ENCODE data around the gene SYNE2. TPM values are rescaled to one million over a fixed set of nuclear protein-coding genes. Genes with fewer than 3 reads are reported as not detected.

SYNE2 gene
- total and polyA plus RNA-seq, 2 donors (not counting 3 experiments of a cell fraction or from before 2014, with no cell fraction given) = 16.0 to 53.7 TPM

DNA sequence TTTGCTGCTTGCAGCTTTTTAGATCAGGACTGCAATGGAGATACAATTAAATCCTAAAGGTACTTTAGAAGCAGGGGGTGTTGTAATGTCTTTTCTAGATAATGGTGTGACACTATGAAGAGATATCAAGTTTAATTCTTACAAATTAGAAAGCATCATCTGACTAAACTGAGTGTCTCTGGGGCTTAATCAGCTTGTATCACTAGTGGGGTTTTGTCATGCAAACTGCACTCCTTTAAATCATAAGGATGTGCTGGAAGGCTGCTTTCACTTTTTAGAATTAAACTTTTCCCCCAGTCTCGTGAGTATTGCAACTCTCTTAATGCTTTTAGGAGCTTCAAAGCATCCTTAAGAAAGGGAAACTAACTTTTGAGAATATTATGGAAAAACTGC lies 222.8 kb downstream of the SYNE2 start:
- ChIA-PET CTCF (interaction anchor here (0.7 to 1.3 kb wide), 6 partner anchors 9 to 228 kb away, joined by 3 to 5 read pairs (median 3); no protein-coding TSS in a partner anchor), POLR2A (interaction anchor here (0.5 kb wide), 1 partner anchor 251 kb away, joined by 3 read pairs; no protein-coding TSS in a partner anchor)
- no peak overlapping the region for H3K4me3 ChIP-seq (replicated peaks in 1 of 3; ENCODE audit: insufficient read depth in 1 of 3, low read depth in 1 of 3, low read length in 3 of 3)
- FAIRE-seq (no peak), DNase-seq (ENCODE audit: low read depth, low spot score) (no peak)
- H3K4me1 ChIP-seq (ENCODE audit: control insufficient read depth, extremely low read depth, insufficient read depth, low read length) = peaks cover 15% of the 10 kb centered on the region
- peak overlapping the region; percentile 16 for H3K9ac ChIP-seq (replicated peaks; ENCODE audit: extremely low read depth, insufficient read depth, low read length)
- H3K9me1 ChIP-seq (replicated peaks; ENCODE audit: control insufficient read depth, extremely low read depth, insufficient read depth, low read length) = no peaks in the 10 kb centered on the region
- BruUV-seq (replicated peaks) = no TSS peak
- no peaks in the 10 kb centered on the region for H3K9me3 ChIP-seq (replicated peaks; ENCODE audit: control insufficient read depth, insufficient read depth, low read length)
- peak overlapping the region; percentile 40 for H3K27ac ChIP-seq (ENCODE audit: insufficient read depth, low read depth, low read length)
- H4K20me1 ChIP-seq (replicated peaks; ENCODE audit: control insufficient read depth, extremely low read depth, insufficient read depth, low read length) = no peaks in the 10 kb centered on the region
- intact Hi-C loops (cut with micrococcal nuclease) (no loop called here), dilution Hi-C loops (cut with MboI; ENCODE audit: extremely low pct_ligation_motif_present, low sequenced_read_pairs) (no loop called here)
- TF ChIP-seq POLR2AphosphoS5 (IDR thresholded peaks at IDR 0.05; ENCODE audit: insufficient read depth, low read depth, low read length) = no peak
- H2AFZ ChIP-seq (ENCODE audit: low read depth, low read length) = no peak overlapping the region
- no peaks in the 10 kb centered on the region for H3K79me2 ChIP-seq (ENCODE audit: control insufficient read depth, insufficient read depth, low read length)
- no peak overlapping the region for H3K4me2 ChIP-seq (ENCODE audit: insufficient read depth, low read length)
- peaks cover 0 to 3% of the 10 kb centered on the region in 2 experiments for H3K36me3 ChIP-seq (ENCODE audit: control insufficient read depth in 2 of 2, extremely low read depth in 1 of 2, insufficient read depth in 2 of 2, low read length in 2 of 2)
- no peaks in the 10 kb centered on the region for H3K27me3 ChIP-seq (ENCODE audit: control insufficient read depth in 2 of 2, insufficient read depth in 2 of 2, low read length in 2 of 2)

DNA sequence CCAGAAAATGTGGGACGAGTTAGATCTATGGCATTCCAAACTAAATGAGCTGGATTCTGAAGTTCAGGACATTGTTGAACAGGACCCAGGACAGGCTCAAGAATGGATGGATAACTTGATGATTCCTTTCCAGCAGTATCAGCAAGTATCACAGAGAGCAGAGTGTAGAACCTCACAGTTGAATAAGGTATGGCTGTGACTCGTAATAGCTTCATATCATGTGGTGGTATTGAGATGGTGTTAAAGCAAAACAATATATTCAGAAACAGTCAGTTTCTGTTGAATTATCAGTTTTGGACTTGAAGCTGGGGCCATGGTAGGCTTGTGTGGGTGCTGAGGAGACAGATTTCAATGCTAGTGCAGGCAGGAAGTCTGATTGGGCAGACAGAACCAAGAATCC lies 227.6 kb downstream of the SYNE2 start:
- ChIA-PET POLR2A (no interaction called here), CTCF (no interaction called here)
- Histone ChIP-seq H3K4me1 (ENCODE audit: control insufficient read depth, extremely low read depth, insufficient read depth, low read length) (peaks cover 4% of the 10 kb centered on the region), H3K4me2 (ENCODE audit: insufficient read depth, low read length) (no peak overlapping the region), H3K4me3 (replicated peaks in 1 of 3; ENCODE audit: insufficient read depth in 1 of 3, low read depth in 1 of 3, low read length in 3 of 3) (no peak overlapping the region), H3K27ac (ENCODE audit: insufficient read depth, low read depth, low read length) (no peak overlapping the region), H3K9me1 (replicated peaks; ENCODE audit: control insufficient read depth, extremely low read depth, insufficient read depth, low read length) (no peaks in the 10 kb centered on the region), H4K20me1 (replicated peaks; ENCODE audit: control insufficient read depth, extremely low read depth, insufficient read depth, low read length) (no peaks in the 10 kb centered on the region), H3K9me3 (replicated peaks; ENCODE audit: control insufficient read depth, insufficient read depth, low read length) (no peaks in the 10 kb centered on the region), H3K36me3 (ENCODE audit: control insufficient read depth in 2 of 2, extremely low read depth in 1 of 2, insufficient read depth in 2 of 2, low read length in 2 of 2) (peaks cover 0 to 7% of the 10 kb centered on the region in 2 experiments), H3K27me3 (ENCODE audit: control insufficient read depth in 2 of 2, insufficient read depth in 2 of 2, low read length in 2 of 2) (no peaks in the 10 kb centered on the region), H2AFZ (ENCODE audit: low read depth, low read length) (no peak overlapping the region), H3K79me2 (ENCODE audit: control insufficient read depth, insufficient read depth, low read length) (no peaks in the 10 kb centered on the region), H3K9ac (replicated peaks; ENCODE audit: extremely low read depth, insufficient read depth, low read length) (no peak overlapping the region)
- DNase-seq (ENCODE audit: low read depth, low spot score) = no peak
- intact Hi-C loops (cut with micrococcal nuclease) = no loop called here
- BruUV-seq (replicated peaks) = no TSS peak
- FAIRE-seq = no peak
- TF ChIP-seq, protein P1, sequence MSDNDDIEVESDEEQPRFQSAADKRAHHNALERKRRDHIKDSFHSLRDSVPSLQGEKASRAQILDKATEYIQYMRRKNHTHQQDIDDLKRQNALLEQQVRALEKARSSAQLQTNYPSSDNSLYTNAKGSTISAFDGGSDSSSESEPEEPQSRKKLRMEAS (IDR thresholded peaks at IDR 0.05; ENCODE audit: insufficient read depth, insufficient read length) = no peak
- TF ChIP-seq FOS (IDR thresholded peaks at IDR 0.05; ENCODE audit: borderline replicate concordance, insufficient read depth, low read length) (no peak), EZH2 (IDR thresholded peaks at IDR 0.05; ENCODE audit: borderline replicate concordance, low read depth, low read length, severe bottlenecking) (no peak), GATA2 (IDR thresholded peaks at IDR 0.05; ENCODE audit: insufficient read depth, insufficient read length, low read depth, low read length) (no peak), POLR2A (IDR thresholded peaks at IDR 0.05; ENCODE audit: low read depth, low read length) (no peak), POLR2AphosphoS5 (IDR thresholded peaks at IDR 0.05; ENCODE audit: insufficient read depth, low read depth, low read length) (no peak), MYC (IDR thresholded peaks at IDR 0.05; ENCODE audit: low read depth, low read length) (no peak), JUN (IDR thresholded peaks at IDR 0.05; ENCODE audit: borderline replicate concordance, insufficient read depth, insufficient read length, low read depth) (no peak)
- TF ChIP-seq, protein P2, sequence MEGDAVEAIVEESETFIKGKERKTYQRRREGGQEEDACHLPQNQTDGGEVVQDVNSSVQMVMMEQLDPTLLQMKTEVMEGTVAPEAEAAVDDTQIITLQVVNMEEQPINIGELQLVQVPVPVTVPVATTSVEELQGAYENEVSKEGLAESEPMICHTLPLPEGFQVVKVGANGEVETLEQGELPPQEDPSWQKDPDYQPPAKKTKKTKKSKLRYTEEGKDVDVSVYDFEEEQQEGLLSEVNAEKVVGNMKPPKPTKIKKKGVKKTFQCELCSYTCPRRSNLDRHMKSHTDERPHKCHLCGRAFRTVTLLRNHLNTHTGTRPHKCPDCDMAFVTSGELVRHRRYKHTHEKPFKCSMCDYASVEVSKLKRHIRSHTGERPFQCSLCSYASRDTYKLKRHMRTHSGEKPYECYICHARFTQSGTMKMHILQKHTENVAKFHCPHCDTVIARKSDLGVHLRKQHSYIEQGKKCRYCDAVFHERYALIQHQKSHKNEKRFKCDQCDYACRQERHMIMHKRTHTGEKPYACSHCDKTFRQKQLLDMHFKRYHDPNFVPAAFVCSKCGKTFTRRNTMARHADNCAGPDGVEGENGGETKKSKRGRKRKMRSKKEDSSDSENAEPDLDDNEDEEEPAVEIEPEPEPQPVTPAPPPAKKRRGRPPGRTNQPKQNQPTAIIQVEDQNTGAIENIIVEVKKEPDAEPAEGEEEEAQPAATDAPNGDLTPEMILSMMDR (IDR thresholded peaks at IDR 0.05; ENCODE audit: extremely low read depth in 1 of 2, insufficient read depth in 1 of 2, low read depth in 1 of 2, low read length in 2 of 2) = no peak
- dilution Hi-C loops (cut with MboI; ENCODE audit: extremely low pct_ligation_motif_present, low sequenced_read_pairs) = no loop called here

All from endothelial cell of umbilical vein (primary cell).